ENCODE data around the gene MAPT. TPM values are rescaled to one million over a fixed set of nuclear protein-coding genes. Genes with fewer than 3 reads are reported as not detected.
"Not testable (repeated sequence)": the region's sequence is repeated elsewhere in the genome, so short reads cannot be mapped to it uniquely, and the experiment has no call there.

MAPT gene
- total RNA-seq, 1 donor from 2014 or later = 6.1 TPM

DNA sequence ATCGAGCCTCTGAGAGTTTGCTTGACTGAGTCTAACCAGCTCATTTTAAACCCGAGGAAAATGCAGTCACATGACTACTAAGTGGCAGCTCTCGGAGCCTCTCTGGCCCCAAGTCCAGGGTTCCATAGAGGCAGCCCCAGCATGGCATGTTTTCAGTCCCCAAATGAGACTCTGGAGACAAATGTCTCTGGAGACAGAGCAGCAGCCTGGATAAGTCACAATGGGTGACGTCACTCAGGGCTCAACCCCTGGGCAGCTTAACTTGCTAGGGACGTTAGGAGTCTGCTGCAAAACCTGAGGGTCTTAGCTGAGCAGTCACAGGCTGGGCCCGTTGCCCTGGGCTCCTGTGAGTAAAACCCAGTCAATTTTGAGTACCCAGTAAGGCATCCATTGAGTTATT is 97.8 kb downstream of the MAPT start:
- DNase-seq (ENCODE audit: low spot score) = no peak

DNA sequence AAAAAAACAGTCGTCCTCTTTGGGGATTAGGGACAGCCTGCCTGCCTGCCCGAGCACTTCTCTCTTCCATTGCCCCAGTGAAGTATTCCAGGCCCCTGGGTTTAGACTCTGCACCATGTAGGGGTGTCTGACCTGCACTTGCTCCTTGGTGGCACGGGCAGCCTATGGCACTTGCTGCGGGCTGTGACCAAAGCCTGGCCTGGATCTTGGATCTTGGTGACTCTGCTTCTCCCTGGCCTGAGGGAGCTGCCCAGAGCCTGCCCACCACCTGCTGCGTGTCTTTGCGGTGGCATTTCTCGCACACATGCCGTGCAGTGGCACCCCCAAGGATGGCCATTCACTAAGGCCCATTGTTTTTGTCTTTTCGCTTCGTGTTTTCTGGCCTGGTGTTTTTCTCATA is 98.5 kb downstream of the MAPT start:
- no peak for DNase-seq (ENCODE audit: low spot score)

DNA sequence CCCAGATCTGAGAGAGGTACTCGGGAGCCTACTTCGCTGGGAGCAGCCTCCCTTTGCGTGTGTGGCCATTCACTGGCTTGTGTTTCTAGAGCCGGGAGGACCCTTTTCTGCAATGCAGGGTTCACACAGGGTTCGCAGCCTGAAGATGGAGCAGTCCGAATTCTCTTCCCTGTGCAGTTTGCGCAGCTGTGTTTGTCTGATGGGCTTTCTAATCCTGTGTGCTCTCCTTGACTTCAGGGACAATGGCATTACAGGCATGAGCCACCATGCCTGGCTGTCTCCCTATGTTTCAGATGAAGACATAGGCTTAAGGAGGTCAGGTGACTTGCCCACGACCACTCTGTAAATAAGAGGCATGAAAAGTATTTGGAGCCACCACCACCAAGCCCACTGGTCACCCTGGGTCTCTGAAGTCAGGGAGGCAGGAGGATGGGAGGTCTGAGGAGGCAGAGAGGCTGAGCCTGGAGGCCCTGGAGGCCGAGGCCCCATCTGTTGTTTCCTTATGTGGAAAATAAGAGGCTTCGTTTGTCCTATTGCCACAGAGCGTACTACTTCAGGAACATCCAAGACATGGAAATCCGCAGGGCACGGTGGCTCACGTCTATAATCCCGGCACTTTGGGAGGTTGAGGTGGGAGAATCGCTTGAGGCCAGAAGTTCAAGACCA is 99.7 kb downstream of the MAPT start:
- no peak for DNase-seq (ENCODE audit: low spot score)

DNA sequence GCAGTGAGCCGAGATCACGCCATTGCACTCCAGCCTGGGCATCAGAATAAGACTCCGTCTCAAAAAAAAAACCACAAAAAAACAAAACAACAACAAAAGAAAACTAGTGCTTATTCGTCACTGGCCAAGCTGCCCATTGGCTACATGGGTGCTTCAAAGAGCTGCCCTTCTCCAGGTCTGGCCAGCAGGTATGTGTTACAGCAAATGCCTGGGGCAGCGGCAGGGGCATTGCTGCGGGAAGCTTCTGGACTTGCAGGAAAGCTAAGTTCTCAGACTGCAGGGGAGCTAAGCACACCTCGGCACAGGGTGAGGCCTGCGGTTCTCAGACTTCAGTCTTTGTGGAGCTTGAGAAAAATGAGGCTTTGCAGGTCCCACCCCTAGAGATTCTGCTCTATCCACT is 100.6 kb downstream of the MAPT start:
- DNase-seq (ENCODE audit: low spot score) = no peak

DNA sequence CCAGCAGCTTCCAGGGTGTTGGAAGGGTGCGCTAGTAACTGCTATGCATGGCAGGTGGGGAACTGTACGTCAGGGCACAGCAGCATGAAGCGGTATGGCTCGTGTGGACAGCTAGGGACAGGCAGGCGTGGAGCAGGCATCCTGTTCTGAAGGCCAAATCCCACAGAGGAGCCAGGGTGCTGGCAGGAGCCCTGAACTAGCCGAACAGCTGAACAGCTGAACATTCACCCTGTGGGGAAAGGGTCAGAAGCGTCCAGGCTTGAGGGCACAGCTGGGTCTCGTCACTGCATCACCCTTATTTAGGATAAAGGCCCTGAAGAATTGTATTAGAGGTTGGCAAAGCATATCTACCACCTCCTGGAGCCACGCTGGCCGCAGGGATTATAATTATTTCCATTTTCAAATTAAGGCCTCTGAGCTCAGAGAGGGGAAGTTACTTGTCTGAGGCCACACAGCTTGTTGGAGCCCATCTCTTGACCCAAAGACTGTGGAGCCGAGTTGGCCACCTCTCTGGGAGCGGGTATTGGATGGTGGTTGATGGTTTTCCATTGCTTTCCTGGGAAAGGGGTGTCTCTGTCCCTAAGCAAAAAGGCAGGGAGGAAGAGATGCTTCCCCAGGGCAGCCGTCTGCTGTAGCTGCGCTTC is 101.4 kb downstream of the MAPT start:
- no peak for DNase-seq (ENCODE audit: low spot score)

DNA sequence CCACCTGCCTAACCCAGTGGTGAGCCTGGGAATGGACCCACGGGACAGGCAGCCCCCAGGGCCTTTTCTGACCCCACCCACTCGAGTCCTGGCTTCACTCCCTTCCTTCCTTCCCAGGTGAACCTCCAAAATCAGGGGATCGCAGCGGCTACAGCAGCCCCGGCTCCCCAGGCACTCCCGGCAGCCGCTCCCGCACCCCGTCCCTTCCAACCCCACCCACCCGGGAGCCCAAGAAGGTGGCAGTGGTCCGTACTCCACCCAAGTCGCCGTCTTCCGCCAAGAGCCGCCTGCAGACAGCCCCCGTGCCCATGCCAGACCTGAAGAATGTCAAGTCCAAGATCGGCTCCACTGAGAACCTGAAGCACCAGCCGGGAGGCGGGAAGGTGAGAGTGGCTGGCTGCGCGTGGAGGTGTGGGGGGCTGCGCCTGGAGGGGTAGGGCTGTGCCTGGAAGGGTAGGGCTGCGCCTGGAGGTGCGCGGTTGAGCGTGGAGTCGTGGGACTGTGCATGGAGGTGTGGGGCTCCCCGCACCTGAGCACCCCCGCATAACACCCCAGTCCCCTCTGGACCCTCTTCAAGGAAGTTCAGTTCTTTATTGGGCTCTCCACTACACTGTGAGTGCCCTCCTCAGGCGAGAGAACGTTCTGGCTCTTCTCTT is 102.1 kb downstream of the MAPT start:
- no peak for DNase-seq (ENCODE audit: low spot score)

DNA sequence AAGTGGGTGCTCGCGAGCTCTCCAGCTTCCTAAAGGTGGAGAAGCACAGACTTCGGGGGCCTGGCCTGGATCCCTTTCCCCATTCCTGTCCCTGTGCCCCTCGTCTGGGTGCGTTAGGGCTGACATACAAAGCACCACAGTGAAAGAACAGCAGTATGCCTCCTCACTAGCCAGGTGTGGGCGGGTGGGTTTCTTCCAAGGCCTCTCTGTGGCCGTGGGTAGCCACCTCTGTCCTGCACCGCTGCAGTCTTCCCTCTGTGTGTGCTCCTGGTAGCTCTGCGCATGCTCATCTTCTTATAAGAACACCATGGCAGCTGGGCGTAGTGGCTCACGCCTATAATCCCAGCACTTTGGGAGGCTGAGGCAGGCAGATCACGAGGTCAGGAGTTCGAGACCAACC is 102.8 kb downstream of the MAPT start:
- no peak for DNase-seq (ENCODE audit: low spot score)

DNA sequence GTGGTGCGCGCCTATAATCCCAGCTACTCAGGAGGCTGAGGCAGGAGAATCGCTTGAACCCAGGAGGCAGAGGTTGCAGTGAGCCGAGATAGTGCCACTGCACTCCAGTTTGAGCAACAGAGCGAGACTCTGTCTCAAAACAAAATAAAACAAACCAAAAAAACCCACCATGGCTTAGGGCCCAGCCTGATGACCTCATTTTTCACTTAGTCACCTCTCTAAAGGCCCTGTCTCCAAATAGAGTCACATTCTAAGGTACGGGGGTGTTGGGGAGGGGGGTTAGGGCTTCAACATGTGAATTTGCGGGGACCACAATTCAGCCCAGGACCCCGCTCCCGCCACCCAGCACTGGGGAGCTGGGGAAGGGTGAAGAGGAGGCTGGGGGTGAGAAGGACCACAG is 103.3 kb downstream of the MAPT start:
- no peak for DNase-seq (ENCODE audit: low spot score)

DNA sequence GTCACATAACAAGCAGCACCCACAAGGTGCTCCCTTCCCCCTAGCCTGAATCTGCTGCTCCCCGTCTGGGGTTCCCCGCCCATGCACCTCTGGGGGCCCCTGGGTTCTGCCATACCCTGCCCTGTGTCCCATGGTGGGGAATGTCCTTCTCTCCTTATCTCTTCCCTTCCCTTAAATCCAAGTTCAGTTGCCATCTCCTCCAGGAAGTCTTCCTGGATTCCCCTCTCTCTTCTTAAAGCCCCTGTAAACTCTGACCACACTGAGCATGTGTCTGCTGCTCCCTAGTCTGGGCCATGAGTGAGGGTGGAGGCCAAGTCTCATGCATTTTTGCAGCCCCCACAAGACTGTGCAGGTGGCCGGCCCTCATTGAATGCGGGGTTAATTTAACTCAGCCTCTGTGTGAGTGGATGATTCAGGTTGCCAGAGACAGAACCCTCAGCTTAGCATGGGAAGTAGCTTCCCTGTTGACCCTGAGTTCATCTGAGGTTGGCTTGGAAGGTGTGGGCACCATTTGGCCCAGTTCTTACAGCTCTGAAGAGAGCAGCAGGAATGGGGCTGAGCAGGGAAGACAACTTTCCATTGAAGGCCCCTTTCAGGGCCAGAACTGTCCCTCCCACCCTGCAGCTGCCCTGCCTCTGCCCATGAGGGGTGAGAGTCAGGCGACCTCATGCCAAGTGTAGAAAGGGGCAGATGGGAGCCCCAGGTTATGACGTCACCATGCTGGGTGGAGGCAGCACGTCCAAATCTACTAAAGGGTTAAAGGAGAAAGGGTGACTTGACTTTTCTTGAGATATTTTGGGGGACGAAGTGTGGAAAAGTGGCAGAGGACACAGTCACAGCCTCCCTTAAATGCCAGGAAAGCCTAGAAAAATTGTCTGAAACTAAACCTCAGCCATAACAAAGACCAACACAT is 104.9 kb downstream of the MAPT start, which contains the start of gene STH:
Gene STH (plus strand): TSS at position 264 of the 913 bp plus-strand sequence. CDS start 30 bp downstream, at position 294.
- no peak for DNase-seq (ENCODE audit: low spot score)

DNA sequence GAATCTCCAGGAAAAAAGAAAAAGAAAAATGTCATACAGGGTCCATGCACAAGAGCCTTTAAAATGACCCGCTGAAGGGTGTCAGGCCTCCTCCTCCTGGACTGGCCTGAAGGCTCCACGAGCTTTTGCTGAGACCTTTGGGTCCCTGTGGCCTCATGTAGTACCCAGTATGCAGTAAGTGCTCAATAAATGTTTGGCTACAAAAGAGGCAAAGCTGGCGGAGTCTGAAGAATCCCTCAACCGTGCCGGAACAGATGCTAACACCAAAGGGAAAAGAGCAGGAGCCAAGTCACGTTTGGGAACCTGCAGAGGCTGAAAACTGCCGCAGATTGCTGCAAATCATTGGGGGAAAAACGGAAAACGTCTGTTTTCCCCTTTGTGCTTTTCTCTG is 105.5 kb downstream of the MAPT start:
- no peak for DNase-seq (ENCODE audit: low spot score)

DNA sequence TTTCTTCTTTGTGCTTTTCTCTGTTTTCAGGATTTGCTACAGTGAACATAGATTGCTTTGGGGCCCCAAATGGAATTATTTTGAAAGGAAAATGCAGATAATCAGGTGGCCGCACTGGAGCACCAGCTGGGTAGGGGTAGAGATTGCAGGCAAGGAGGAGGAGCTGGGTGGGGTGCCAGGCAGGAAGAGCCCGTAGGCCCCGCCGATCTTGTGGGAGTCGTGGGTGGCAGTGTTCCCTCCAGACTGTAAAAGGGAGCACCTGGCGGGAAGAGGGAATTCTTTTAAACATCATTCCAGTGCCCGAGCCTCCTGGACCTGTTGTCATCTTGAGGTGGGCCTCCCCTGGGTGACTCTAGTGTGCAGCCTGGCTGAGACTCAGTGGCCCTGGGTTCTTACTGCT is 105.9 kb downstream of the MAPT start:
- no peak for DNase-seq (ENCODE audit: low spot score)

DNA sequence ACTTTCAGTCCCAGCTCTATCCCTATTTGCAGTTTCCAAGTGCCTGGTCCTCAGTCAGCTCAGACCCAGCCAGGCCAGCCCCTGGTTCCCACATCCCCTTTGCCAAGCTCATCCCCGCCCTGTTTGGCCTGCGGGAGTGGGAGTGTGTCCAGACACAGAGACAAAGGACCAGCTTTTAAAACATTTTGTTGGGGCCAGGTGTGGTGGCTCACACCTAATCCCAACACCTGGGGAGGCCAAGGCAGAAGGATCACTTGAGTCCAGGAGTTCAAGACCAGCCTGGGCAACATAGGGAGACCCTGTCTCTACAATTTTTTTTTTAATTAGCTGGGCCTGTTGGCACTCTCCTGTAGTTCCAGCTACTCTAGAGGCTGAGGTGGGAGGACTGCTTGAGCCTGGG is 106.4 kb downstream of the MAPT start:
- no peak for DNase-seq (ENCODE audit: low spot score)

DNA sequence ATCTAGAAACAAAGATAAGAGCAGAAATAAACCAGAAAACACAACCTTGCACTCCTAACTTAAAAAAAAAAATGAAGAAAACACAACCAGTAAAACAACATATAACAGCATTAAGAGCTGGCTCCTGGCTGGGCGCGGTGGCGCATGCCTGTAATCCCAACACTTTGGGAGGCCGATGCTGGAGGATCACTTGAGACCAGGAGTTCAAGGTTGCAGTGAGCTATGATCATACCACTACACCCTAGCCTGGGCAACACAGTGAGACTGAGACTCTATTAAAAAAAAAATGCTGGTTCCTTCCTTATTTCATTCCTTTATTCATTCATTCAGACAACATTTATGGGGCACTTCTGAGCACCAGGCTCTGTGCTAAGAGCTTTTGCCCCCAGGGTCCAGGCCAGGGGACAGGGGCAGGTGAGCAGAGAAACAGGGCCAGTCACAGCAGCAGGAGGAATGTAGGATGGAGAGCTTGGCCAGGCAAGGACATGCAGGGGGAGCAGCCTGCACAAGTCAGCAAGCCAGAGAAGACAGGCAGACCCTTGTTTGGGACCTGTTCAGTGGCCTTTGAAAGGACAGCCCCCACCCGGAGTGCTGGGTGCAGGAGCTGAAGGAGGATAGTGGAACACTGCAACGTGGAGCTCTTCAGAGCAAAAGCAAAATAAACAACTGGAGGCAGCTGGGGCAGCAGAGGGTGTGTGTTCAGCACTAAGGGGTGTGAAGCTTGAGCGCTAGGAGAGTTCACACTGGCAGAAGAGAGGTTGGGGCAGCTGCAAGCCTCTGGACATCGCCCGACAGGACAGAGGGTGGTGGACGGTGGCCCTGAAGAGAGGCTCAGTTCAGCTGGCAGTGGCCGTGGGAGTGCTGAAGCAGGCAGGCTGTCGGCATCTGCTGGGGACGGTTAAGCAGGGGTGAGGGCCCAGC is 107.3 kb downstream of the MAPT start:
- no peak for DNase-seq (ENCODE audit: low spot score)

DNA sequence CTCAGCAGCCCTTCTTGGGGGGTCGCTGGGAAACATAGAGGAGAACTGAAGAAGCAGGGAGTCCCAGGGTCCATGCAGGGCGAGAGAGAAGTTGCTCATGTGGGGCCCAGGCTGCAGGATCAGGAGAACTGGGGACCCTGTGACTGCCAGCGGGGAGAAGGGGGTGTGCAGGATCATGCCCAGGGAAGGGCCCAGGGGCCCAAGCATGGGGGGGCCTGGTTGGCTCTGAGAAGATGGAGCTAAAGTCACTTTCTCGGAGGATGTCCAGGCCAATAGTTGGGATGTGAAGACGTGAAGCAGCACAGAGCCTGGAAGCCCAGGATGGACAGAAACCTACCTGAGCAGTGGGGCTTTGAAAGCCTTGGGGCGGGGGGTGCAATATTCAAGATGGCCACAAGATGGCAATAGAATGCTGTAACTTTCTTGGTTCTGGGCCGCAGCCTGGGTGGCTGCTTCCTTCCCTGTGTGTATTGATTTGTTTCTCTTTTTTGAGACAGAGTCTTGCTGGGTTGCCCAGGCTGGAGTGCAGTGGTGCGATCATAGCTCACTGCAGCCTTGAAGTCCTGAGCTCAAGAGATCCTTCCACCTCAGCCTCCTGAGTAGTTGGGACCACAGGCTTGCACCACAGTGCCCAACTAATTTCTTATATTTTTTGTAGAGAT is 108.1 kb downstream of the MAPT start:
- DNase-seq (ENCODE audit: low spot score) = peak; percentile 85

DNA sequence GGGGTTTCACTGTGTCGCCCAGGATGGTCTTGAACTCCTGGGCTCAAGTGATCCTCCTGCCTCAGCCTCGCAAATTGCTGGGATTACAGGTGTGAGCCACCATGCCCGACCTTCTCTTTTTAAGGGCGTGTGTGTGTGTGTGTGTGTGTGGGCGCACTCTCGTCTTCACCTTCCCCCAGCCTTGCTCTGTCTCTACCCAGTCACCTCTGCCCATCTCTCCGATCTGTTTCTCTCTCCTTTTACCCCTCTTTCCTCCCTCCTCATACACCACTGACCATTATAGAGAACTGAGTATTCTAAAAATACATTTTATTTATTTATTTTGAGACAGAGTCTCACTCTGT is 108.6 kb downstream of the MAPT start:
- DNase-seq (ENCODE audit: low spot score) = no peak

DNA sequence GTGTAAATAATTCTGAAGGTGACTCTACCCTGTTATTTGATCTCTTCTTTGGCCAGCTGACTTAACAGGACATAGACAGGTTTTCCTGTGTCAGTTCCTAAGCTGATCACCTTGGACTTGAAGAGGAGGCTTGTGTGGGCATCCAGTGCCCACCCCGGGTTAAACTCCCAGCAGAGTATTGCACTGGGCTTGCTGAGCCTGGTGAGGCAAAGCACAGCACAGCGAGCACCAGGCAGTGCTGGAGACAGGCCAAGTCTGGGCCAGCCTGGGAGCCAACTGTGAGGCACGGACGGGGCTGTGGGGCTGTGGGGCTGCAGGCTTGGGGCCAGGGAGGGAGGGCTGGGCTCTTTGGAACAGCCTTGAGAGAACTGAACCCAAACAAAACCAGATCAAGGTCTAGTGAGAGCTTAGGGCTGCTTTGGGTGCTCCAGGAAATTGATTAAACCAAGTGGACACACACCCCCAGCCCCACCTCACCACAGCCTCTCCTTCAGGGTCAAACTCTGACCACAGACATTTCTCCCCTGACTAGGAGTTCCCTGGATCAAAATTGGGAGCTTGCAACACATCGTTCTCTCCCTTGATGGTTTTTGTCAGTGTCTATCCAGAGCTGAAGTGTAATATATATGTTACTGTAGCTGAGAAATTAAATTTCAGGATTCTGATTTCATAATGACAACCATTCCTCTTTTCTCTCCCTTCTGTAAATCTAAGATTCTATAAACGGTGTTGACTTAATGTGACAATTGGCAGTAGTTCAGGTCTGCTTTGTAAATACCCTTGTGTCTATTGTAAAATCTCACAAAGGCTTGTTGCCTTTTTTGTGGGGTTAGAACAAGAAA is 109.8 kb downstream of the MAPT start:
- no peak for DNase-seq (ENCODE audit: low spot score)

DNA sequence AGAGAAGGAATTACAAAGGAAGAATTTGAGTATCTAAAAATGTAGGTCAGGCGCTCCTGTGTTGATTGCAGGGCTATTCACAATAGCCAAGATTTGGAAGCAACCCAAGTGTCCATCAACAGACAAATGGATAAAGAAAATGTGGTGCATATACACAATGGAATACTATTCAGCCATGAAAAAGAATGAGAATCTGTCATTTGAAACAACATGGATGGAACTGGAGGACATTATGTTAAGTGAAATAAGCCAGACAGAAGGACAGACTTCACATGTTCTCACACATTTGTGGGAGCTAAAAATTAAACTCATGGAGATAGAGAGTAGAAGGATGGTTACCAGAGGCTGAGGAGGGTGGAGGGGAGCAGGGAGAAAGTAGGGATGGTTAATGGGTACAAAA is 111.7 kb downstream of the MAPT start:
- DNase-seq (ENCODE audit: low spot score) = not testable (repeated sequence)

DNA sequence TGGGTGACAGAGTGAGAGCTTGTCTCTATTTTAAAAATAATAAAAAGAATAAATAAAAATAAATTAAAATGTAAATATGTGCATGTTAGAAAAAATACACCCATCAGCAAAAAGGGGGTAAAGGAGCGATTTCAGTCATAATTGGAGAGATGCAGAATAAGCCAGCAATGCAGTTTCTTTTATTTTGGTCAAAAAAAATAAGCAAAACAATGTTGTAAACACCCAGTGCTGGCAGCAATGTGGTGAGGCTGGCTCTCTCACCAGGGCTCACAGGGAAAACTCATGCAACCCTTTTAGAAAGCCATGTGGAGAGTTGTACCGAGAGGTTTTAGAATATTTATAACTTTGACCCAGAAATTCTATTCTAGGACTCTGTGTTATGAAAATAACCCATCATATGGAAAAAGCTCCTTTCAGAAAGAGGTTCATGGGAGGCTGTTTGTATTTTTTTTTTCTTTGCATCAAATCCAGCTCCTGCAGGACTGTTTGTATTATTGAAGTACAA is 113.2 kb downstream of the MAPT start:
- no peak for DNase-seq (ENCODE audit: low spot score)

DNA sequence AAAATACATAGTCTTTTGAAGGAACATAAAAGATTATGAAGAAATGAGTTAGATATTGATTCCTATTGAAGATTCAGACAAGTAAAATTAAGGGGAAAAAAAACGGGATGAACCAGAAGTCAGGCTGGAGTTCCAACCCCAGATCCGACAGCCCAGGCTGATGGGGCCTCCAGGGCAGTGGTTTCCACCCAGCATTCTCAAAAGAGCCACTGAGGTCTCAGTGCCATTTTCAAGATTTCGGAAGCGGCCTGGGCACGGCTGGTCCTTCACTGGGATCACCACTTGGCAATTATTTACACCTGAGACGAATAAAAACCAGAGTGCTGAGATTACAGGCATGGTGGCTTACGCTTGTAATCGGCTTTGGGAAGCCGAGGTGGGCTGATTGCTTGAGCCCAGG is 114.2 kb downstream of the MAPT start:
- no peak for DNase-seq (ENCODE audit: low spot score)
